ENCODE results near the gene PITPNM1. TPM values are rescaled to one million over a fixed set of nuclear protein-coding genes. Genes with fewer than 3 reads are reported as not detected.
A peak's percentile ranks its signal among the peaks of the same experiment; 100 is the strongest.

Gene PITPNM1
- total and polyA plus RNA-seq, 2 experiments from 2014 or later = 10.8 to 30.7 TPM

DNA sequence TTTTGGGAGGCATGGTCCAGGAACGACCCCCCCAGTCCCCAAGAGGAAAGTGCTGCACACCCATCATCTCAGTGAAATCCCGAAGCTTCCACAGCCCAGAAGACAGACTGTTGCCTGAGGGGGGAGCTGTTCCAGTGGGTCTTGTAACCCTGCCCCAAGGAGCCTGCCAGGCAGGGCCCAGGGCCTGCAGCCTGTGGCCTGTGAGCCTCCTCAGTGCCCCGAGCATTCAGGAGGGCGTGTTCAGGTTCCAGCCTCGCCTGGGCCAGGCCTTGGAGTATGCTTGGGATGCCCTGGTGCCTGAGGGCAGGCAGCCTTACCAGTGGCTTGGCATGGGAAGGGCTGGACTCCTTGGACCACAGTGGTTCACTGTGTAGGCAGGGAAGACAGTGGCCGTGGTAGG lies 36.0 kb upstream of the PITPNM1 start:
- Histone ChIP-seq H3K4me3 (no peak overlapping the region), H3K27me3 (replicated peaks; ENCODE audit: insufficient read depth) (no peaks in the 10 kb centered on the region; the same call in 1 of the 2 replicates), H3K36me3 (ENCODE audit: low read depth) (no peaks in the 10 kb centered on the region), H3K27ac (no peak overlapping the region), H3F3A (ENCODE audit: insufficient read depth) (no peaks in the 10 kb centered on the region), H3K4me1 (ENCODE audit: insufficient read depth) (no peaks in the 10 kb centered on the region), H3K79me2 (ENCODE audit: insufficient read depth) (no peaks in the 10 kb centered on the region), H3K4me2 (ENCODE audit: unreplicated experiment) (no peak overlapping the region), H3K9me2 (ENCODE audit: insufficient read depth) (no peaks in the 10 kb centered on the region), H3K9ac (no peak overlapping the region), H3K9me3 (ENCODE audit: low read depth) (no peaks in the 10 kb centered on the region), H2AFZ (no peak overlapping the region), H4K20me1 (ENCODE audit: insufficient read depth) (no peaks in the 10 kb centered on the region)
- TF ChIP-seq EZH2 (IDR thresholded peaks at IDR 0.05; ENCODE audit: insufficient read depth, poor library complexity, severe bottlenecking) (no peak), EZH2phosphoT487 (IDR thresholded peaks at IDR 0.05; ENCODE audit: insufficient read depth, low read depth) (no peak)
- DNase-seq = no peak
- WGBS, 2 experiments (ENCODE audit: low coverage in 1 of 2, low lambda C conversion rate in 2 of 2, missing lambda C conversion rate in 2 of 2) = 62 to 67% methylated on average over 6 of the region's 6 CpGs
- in situ Hi-C loops (cut with MboI) = no loop called here

DNA sequence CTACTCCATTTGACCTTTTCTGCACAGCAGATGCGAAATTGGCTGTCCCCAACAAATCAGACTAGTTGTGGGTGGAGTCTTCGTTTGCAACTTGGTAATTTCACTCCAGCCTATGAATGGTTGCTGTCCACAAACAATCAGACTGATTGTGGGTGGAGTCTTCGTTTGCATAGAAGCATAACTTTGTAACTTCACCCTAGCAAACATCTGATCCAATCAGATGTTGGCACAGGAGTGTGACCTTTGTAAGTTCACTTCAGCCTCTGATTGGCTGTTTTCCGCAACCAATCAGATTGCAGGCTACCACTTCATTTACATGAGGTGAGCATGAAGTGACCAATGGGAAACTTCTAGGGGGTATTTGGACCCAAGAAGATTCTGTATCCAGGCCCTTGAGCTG lies 34.4 kb upstream of the PITPNM1 start:
- H3K36me3 ChIP-seq (ENCODE audit: low read depth) = no peaks in the 10 kb centered on the region
- no peaks in the 10 kb centered on the region for H3K79me2 ChIP-seq (ENCODE audit: insufficient read depth)
- no peaks in the 10 kb centered on the region for H3K4me1 ChIP-seq (ENCODE audit: insufficient read depth)
- no peak overlapping the region for H3K27ac ChIP-seq
- in situ Hi-C loops (cut with MboI) = no loop called here
- no peak overlapping the region for H2AFZ ChIP-seq
- H3K4me2 ChIP-seq (ENCODE audit: unreplicated experiment) = no peak overlapping the region
- no peaks in the 10 kb centered on the region for H3K9me3 ChIP-seq (ENCODE audit: low read depth)
- no peaks in the 10 kb centered on the region for H4K20me1 ChIP-seq (ENCODE audit: insufficient read depth)
- no peaks in the 10 kb centered on the region; the same call in 1 of the 2 replicates for H3K27me3 ChIP-seq (replicated peaks; ENCODE audit: insufficient read depth)
- H3K4me3 ChIP-seq = no peak overlapping the region
- no peak overlapping the region for H3K9ac ChIP-seq
- no peaks in the 10 kb centered on the region for H3K9me2 ChIP-seq (ENCODE audit: insufficient read depth)
- 69 to 71% methylated on average over 4 of the region's 4 CpGs for WGBS, 2 experiments (ENCODE audit: low coverage in 1 of 2, low lambda C conversion rate in 2 of 2, missing lambda C conversion rate in 2 of 2)
- H3F3A ChIP-seq (ENCODE audit: insufficient read depth) = no peaks in the 10 kb centered on the region
- no peak for TF ChIP-seq EZH2phosphoT487 (IDR thresholded peaks at IDR 0.05; ENCODE audit: insufficient read depth, low read depth)
- DNase-seq = no peak

DNA sequence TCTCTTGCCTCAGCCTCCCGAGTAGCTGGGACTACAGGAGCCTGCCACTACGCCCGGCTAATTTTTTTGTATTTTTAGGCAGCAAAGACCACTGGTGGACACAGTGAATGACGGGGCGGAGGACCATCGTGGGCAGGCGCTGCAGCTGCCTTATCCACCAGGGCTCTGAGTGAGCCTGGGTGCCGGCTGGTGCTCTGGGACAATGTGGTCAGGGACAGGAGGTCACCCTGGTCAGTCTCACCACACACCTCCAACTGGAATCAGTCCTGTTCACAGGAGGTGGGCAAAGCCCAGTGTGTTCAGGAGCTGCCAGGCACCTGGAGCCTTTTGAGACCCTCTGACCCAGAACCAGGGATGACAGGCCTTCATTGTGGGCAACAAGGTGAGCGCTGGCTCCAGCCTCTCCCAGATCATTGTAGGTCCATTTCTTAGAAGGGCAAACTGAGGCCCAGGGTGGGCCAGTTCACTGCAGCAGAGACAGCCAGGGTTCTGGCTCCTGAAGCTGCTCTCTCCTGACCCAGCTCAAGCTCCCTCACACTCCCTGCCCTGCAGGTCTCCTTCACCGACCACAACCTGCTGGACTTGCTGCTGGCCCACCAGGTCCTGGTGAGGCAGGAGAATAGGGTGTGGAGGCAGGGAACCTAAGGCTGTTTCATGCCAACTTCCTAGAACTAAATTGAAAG lies 33.8 kb upstream of the PITPNM1 start:
- no peaks in the 10 kb centered on the region for H3K9me3 ChIP-seq (ENCODE audit: low read depth)
- no peak overlapping the region for H3K27ac ChIP-seq
- no peaks in the 10 kb centered on the region; the same call in 1 of the 2 replicates for H3K27me3 ChIP-seq (replicated peaks; ENCODE audit: insufficient read depth)
- no peaks in the 10 kb centered on the region for H3K4me1 ChIP-seq (ENCODE audit: insufficient read depth)
- no peak for TF ChIP-seq EZH2phosphoT487 (IDR thresholded peaks at IDR 0.05; ENCODE audit: insufficient read depth, low read depth)
- no peak for TF ChIP-seq EZH2 (IDR thresholded peaks at IDR 0.05; ENCODE audit: insufficient read depth, poor library complexity, severe bottlenecking)
- no peak overlapping the region for H3K4me3 ChIP-seq
- in situ Hi-C loops (cut with MboI) = no loop called here
- H3K4me2 ChIP-seq (ENCODE audit: unreplicated experiment) = no peak overlapping the region
- H2AFZ ChIP-seq = no peak overlapping the region
- H3K36me3 ChIP-seq (ENCODE audit: low read depth) = no peaks in the 10 kb centered on the region
- 62 to 71% methylated on average over 10 of the region's 10 CpGs for WGBS, 2 experiments (ENCODE audit: low coverage in 1 of 2, low lambda C conversion rate in 2 of 2, missing lambda C conversion rate in 2 of 2)
- no peaks in the 10 kb centered on the region for H3K79me2 ChIP-seq (ENCODE audit: insufficient read depth)
- no peaks in the 10 kb centered on the region for H4K20me1 ChIP-seq (ENCODE audit: insufficient read depth)
- no peak for DNase-seq
- H3K9ac ChIP-seq = no peak overlapping the region
- H3K9me2 ChIP-seq (ENCODE audit: insufficient read depth) = no peaks in the 10 kb centered on the region
- no peaks in the 10 kb centered on the region for H3F3A ChIP-seq (ENCODE audit: insufficient read depth)

DNA sequence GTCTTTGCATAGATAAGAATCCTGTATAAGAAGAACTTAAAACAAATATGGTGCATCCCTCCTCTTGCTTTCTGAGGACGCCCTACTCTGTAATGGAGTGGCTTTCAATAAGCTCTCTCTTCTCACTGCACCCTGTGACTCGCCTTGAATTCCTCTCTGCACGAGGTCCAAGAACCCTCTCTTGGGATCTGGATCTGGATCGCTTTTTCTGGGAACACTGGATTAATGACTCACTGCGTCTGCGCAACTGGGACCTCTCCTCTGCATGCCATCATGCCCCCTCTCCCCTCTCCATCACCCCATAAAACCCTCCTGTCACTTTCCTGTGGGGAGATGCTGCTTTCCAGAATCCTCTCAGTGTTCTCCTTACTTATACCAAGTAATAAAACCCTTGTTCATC lies 33.1 kb upstream of the PITPNM1 start:
- H3K27me3 ChIP-seq (replicated peaks; ENCODE audit: insufficient read depth) = no peaks in the 10 kb centered on the region; the same call in 1 of the 2 replicates
- H3K79me2 ChIP-seq (ENCODE audit: insufficient read depth) = no peaks in the 10 kb centered on the region
- DNase-seq = peak; percentile 23
- H3K4me2 ChIP-seq (ENCODE audit: unreplicated experiment) = no peak overlapping the region
- H3F3A ChIP-seq (ENCODE audit: insufficient read depth) = no peaks in the 10 kb centered on the region
- in situ Hi-C loops (cut with MboI) = no loop called here
- H3K9me2 ChIP-seq (ENCODE audit: insufficient read depth) = no peaks in the 10 kb centered on the region
- H3K9me3 ChIP-seq (ENCODE audit: low read depth) = no peaks in the 10 kb centered on the region
- no peaks in the 10 kb centered on the region for H4K20me1 ChIP-seq (ENCODE audit: insufficient read depth)
- H3K36me3 ChIP-seq (ENCODE audit: low read depth) = no peaks in the 10 kb centered on the region
- no peaks in the 10 kb centered on the region for H3K4me1 ChIP-seq (ENCODE audit: insufficient read depth)
- 47 to 50% methylated on average over 6 of the region's 6 CpGs for WGBS, 2 experiments (ENCODE audit: low coverage in 1 of 2, low lambda C conversion rate in 2 of 2, missing lambda C conversion rate in 2 of 2)
- no peak overlapping the region for H2AFZ ChIP-seq
- no peak for TF ChIP-seq EZH2 (IDR thresholded peaks at IDR 0.05; ENCODE audit: insufficient read depth, poor library complexity, severe bottlenecking)
- TF ChIP-seq EZH2phosphoT487 (IDR thresholded peaks at IDR 0.05; ENCODE audit: insufficient read depth, low read depth) = no peak
- H3K9ac ChIP-seq = no peak overlapping the region
- no peak overlapping the region for H3K4me3 ChIP-seq
- H3K27ac ChIP-seq = no peak overlapping the region
